HG02588 (cell line): Measurements from ENCODE around the gene TH.

Experiments
- ATAC-seq: cut with Tn5 transposase; IDR thresholded peaks from one replicate; pipeline ENCODE4 v1.9.1; 2021; ENCODE audit warnings: mild to moderate bottlenecking, moderate library complexity; ENCODE audit not compliant: unreplicated experiment

TH gene

GRCh38 chr11:2115308-2115707 lies 56.3 kb downstream of the TH start:
- ATAC-seq, result no peak

GRCh38 chr11:2114430-2115241 lies 57.0 kb downstream of the TH start:
- no peak for ATAC-seq
